CD4-positive, alpha-beta T cell (primary cell): ENCODE data around the gene CDC14A. TPM values are rescaled to one million over a fixed set of nuclear protein-coding genes. Genes with fewer than 3 reads are reported as not detected.

Experiments used
- ATAC-seq: fragments of 200-7000 bp; cut with Tn5 transposase; one replicate; pipeline ENCODE4 v1.10.0; 2022; ENCODE audit warnings: mild to moderate bottlenecking; ENCODE audit not compliant: poor library complexity
- CTCF ChIA-PET: fragments of 350-600 bp; sonication (Branson Sonifier 250); formaldehyde crosslinking; loops from one replicate; lab custom pipeline; 2021; ENCODE audit warnings: antibody characterized with exemption, inconsistent platforms; lab: Charles Lee
- POLR2A ChIA-PET: fragments of 350-600 bp; sonication (Branson Sonifier 250); formaldehyde crosslinking; loops from one replicate; lab custom pipeline; 2021; ENCODE audit warnings: antibody characterized with exemption, inconsistent platforms; lab: Charles Lee
- DNase-seq, 14 experiments: peaks; one replicate each; pipeline ENCODE4 v3.0.0-alpha.2; 2013 to 2020; ENCODE audit warnings: mixed read lengths in 2 of 14
- H3K27ac ChIP-seq, 2 donors: one replicate each; pipeline versions ENCODE4 v1.5.1 to v1.7.0; 2013; ENCODE audit warnings: low read length in 2 of 2, low read depth in 1 of 2, mild to moderate bottlenecking in 1 of 2
- H3K27me3 ChIP-seq, 2 experiments: 1 replicate in 1 of 2; 2 replicates in 1 of 2; pipeline versions ENCODE4 v1.6.1 to v1.7.0; 2013; ENCODE audit warnings: low read length in 2 of 2, control low read depth in 1 of 2, mild to moderate bottlenecking in 1 of 2, moderate library complexity in 1 of 2; ENCODE audit not compliant: insufficient read depth in 2 of 2, control insufficient read depth in 1 of 2
- H3K36me3 ChIP-seq: one replicate; pipeline ENCODE4 v1.6.1; 2013; ENCODE audit warnings: low read length, control low read depth; ENCODE audit not compliant: insufficient read depth
- H3K4me1 ChIP-seq: one replicate; pipeline ENCODE4 v1.6.1; 2013; ENCODE audit warnings: low read length, control low read depth; ENCODE audit not compliant: insufficient read depth
- H3K4me3 ChIP-seq: one replicate; pipeline ENCODE4 v1.5.1; 2013; ENCODE audit warnings: mild to moderate bottlenecking, low read length, moderate library complexity
- H3K9me3 ChIP-seq, 2 experiments: 1 replicate in 1 of 2; 2 replicates in 1 of 2; pipeline versions ENCODE4 v1.6.1 to v1.7.0; 2013; ENCODE audit warnings: low read length in 2 of 2, mild to moderate bottlenecking in 2 of 2, control low read depth in 1 of 2, moderate library complexity in 1 of 2; ENCODE audit not compliant: control insufficient read depth in 1 of 2, insufficient read depth in 1 of 2
- H3K27ac Mint-ChIP-seq: one replicate; pipeline ENCODE4 v1.8.0; 2020; ENCODE audit warnings: mixed read lengths
- H3K27me3 Mint-ChIP-seq: one replicate; pipeline ENCODE4 v1.8.0; 2021; ENCODE audit warnings: mixed read lengths
- H3K36me3 Mint-ChIP-seq: one replicate; pipeline ENCODE4 v1.8.0; 2021; ENCODE audit warnings: low read depth, mixed read lengths
- H3K4me1 Mint-ChIP-seq: one replicate; pipeline ENCODE4 v1.8.0; 2021; ENCODE audit warnings: low read depth, mixed read lengths
- H3K4me3 Mint-ChIP-seq: one replicate; pipeline ENCODE4 v1.8.0; 2020; ENCODE audit warnings: mild to moderate bottlenecking, mixed read lengths
- H3K9me3 Mint-ChIP-seq: one replicate; pipeline ENCODE4 v1.8.0; 2020; ENCODE audit warnings: mixed read lengths
- intact Hi-C, 2 experiments: fragments of 100-400 bp; cut with DNase I in 1 of 2; cut with micrococcal nuclease in 1 of 2; formaldehyde crosslinking; loops; one replicate each; pipeline versions ENCODE4 v1.15.1 to v1.9.0; 2023 to 2025; cut with DNase I, micrococcal nuclease
- total RNA-seq, 174 experiments: library from RNA in 2 of 174; stranded (reverse) in 2 of 174; gene quantifications; one replicate each; pipeline ENCODE4 v1.2.3 and lab custom pipeline; 2021 to 2026
- TF ChIP-seq, protein P1 (sequence below): fragments of 200-600 bp; IDR thresholded peaks from one replicate; pipeline ENCODE4 v1.8.0; 2022; ENCODE audit warnings: antibody characterized with exemption, mild to moderate bottlenecking

CDC14A gene
- total RNA-seq, 2 experiments from 2014 or later = 174 to 182 TPM

DNA sequence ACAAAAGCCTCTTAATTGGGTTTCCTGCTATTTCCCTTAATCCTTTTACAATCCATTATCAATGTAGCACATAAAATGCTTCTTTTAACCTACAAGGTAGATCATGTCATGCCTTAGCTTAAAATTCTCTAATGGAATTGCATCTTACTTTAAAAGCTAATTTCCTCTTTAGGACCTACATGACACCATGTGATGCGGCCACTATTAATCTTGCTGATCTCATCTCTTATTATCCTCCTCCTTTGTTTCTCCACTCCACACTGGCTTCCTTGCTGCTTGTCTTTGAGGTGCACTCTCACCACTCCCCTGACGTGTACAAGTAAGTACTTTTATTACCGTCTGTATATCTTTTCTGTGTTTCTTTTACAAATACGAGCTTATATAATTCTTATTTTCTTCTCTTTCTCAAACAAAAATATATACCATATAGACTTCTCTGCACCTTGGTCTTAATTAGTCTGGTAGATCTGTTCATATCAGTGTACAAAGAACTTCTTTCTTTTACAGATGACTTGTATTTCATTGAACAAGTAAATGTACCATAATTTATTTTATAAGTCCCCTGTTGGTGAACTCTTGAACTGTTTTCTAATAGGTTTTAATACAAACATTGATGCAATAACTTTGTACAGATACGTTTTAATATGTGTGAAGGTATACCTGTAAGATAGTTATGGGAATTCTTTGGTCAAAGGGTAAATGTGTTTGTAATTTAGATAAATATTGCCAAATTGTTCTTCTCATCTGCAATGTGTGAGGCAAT, 213.8 kb downstream of the CDC14A start:
- no peaks in the 10 kb centered on the region for H3K4me1 Mint-ChIP-seq
- H3K36me3 Mint-ChIP-seq = no peaks in the 10 kb centered on the region
- intact Hi-C loops = no loop called here
- H3K4me3 Mint-ChIP-seq = no peak overlapping the region
- ChIA-PET CTCF (no interaction called here), POLR2A (interaction anchor here (0.6 kb wide), 1 partner anchor 240 kb away, joined by 3 read pairs; no protein-coding TSS in a partner anchor)
- no peak overlapping the region for H3K27ac ChIP-seq
- DNase-seq (no peak), ATAC-seq (no peak)
- H3K36me3 ChIP-seq = no peaks in the 10 kb centered on the region
- H3K27ac Mint-ChIP-seq = no peak overlapping the region
- no peaks in the 10 kb centered on the region for H3K4me1 ChIP-seq
- peaks cover 2% of the 10 kb centered on the region for H3K9me3 Mint-ChIP-seq
- no peak overlapping the region for H3K4me3 ChIP-seq
- TF ChIP-seq, protein P1, sequence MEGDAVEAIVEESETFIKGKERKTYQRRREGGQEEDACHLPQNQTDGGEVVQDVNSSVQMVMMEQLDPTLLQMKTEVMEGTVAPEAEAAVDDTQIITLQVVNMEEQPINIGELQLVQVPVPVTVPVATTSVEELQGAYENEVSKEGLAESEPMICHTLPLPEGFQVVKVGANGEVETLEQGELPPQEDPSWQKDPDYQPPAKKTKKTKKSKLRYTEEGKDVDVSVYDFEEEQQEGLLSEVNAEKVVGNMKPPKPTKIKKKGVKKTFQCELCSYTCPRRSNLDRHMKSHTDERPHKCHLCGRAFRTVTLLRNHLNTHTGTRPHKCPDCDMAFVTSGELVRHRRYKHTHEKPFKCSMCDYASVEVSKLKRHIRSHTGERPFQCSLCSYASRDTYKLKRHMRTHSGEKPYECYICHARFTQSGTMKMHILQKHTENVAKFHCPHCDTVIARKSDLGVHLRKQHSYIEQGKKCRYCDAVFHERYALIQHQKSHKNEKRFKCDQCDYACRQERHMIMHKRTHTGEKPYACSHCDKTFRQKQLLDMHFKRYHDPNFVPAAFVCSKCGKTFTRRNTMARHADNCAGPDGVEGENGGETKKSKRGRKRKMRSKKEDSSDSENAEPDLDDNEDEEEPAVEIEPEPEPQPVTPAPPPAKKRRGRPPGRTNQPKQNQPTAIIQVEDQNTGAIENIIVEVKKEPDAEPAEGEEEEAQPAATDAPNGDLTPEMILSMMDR = no peak
- H3K9me3 ChIP-seq = no peaks in the 10 kb centered on the region
- peaks cover 42% of the 10 kb centered on the region for H3K27me3 Mint-ChIP-seq
- peaks cover 0 to 5% of the 10 kb centered on the region in 2 experiments for H3K27me3 ChIP-seq

DNA sequence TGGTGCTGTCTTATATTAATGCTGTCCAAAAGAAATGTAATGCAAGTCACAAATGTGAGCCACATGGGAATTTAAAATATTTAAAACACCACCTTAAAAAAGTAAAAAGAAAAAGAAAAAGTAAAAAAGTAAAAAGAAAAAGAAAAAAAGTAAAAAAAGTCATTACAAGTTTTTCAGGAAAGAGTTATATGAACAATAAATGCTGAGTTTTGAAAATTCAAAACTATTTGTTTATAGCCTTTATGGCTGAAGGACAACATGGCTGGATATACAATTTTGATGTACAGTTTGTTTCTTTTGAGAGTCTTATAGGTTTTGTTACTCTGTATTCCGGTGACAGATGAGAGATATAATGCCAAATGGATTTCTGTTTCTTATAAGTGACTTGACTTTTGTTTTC, 214.8 kb downstream of the CDC14A start:
- no peaks in the 10 kb centered on the region for H3K9me3 ChIP-seq
- no peak overlapping the region for H3K4me3 ChIP-seq
- H3K27me3 ChIP-seq = peaks cover 0 to 5% of the 10 kb centered on the region in 2 experiments
- Mint-ChIP-seq H3K4me1 (no peaks in the 10 kb centered on the region), H3K36me3 (no peaks in the 10 kb centered on the region), H3K27ac (no peak overlapping the region), H3K4me3 (no peak overlapping the region), H3K27me3 (peaks cover 50% of the 10 kb centered on the region), H3K9me3 (peaks cover 6% of the 10 kb centered on the region)
- intact Hi-C loops = no loop called here
- H3K4me1 ChIP-seq = no peaks in the 10 kb centered on the region
- no peak for ATAC-seq
- H3K36me3 ChIP-seq = no peaks in the 10 kb centered on the region
- POLR2A ChIA-PET = no interaction called here
- TF ChIP-seq, protein P1 = no peak
- CTCF ChIA-PET = no interaction called here
- DNase-seq = no peak
- no peak overlapping the region for H3K27ac ChIP-seq

Other genes with a start within 250 kb of the CDC14A start
- gene SASS6, start 219.6 kb upstream of the CDC14A start, total RNA-seq = 1 to 10 TPM; 1.7 to 1.8 TPM
- gene TRMT13, start 219.3 kb upstream of the CDC14A start, total RNA-seq = 1 to 10 TPM; 6.3 to 6.9 TPM
- gene LRRC39, start 174.2 kb upstream of the CDC14A start, total RNA-seq = 1 to 10 TPM; 1.3 to 1.4 TPM
- gene DBT, start 102.7 kb upstream of the CDC14A start, total RNA-seq = 1 to 10 TPM; 5.3 to 5.4 TPM
- gene RTCA, start 86.3 kb upstream of the CDC14A start, total RNA-seq = 10 to 100 TPM; 62.1 to 67.1 TPM
- gene GPR88, start 185.6 kb downstream of the CDC14A start, total RNA-seq = not detected